ENCODE data around the gene GPATCH8.
"Not testable (repeated sequence)": the region's sequence is repeated elsewhere in the genome, so short reads cannot be mapped to it uniquely, and the experiment has no call there.

Gene GPATCH8

GRCh38 chr17:44374306-44375195, 128.7 kb downstream of the GPATCH8 start:
- no peak for DNase-seq

DNA sequence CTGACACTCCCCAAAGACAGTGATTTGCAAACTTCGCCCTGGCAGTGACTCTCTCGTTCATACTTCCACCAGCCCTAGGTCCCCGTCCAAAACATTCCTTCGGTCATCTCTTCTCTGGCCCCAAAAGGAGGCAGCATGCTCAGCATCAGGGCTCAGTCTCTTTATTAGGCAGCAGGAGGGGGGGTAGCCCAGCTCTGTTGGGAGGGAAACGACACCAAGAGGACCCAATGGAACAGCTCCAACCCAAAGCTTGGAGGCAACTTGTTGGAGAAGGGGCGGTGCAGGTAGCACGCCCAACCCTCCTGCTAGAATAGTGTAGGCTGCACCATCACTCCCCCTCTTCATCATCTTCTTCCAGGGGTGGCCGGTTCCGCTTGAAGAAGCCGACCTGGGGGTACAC, 131.2 kb downstream of the GPATCH8 start:
- no peak for DNase-seq

GRCh38 chr17:44369414-44370023, 133.7 kb downstream of the GPATCH8 start:
- not testable (repeated sequence) for DNase-seq

- DNase-seq = not testable (repeated sequence)
Measured at GRCh38 chr17:44368391-44369243, 134.6 kb downstream of the GPATCH8 start.

DNA sequence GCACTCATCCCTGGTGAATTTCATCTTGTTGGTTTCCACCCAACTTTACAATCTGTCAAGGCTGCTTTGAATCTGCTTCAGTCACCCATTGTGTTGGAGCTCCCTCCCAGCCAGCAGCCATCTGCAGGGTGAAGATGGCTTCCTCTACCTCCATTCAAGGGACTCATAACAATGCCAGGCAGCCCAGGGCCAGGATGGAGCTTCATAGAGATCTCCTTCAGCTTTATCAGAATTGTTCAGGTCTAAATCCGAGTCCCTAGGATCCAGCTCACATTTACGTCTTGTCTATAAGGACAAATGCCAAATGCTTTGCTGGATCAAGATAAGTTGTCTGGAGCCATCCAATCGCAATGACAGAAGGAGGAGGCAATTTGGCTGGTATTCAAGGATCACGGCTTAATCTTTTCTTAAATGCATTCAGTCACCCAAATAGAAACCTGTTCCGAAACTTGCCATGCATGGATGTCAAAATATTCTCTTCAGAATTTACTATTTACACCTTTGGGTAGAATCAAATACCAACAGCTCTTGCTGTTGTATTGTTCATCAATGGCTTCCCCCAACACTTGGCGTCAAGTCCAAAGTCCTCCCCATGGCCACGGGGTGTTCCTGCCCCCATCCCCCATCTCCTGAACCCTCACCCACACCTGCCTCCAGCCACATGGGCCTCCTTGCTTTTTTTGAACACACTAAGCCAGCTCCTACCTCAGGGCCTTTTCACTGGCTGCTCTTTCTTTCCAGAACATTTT, 135.8 kb downstream of the GPATCH8 start:
- DNase-seq = no peak

DNA sequence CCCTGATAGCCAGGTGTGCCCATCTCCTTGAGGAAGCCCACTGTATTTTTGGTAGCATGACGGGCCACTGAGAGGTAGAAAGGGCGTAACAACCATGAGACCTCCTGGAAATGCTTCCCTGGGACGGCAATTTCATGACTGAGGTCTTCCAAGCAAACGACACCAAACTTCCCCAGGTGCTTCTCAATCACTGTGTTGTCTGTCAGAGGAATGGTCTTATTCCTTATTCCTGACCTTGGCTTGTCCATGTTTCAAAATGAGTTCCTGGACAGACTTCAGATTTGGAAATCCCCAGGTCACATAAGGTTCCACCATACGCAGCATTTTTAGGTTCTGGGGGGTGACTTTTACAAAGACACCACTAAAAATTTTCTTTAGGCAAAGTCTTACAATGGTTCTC, 138.2 kb downstream of the GPATCH8 start:
- DNase-seq = not testable (repeated sequence)

DNA sequence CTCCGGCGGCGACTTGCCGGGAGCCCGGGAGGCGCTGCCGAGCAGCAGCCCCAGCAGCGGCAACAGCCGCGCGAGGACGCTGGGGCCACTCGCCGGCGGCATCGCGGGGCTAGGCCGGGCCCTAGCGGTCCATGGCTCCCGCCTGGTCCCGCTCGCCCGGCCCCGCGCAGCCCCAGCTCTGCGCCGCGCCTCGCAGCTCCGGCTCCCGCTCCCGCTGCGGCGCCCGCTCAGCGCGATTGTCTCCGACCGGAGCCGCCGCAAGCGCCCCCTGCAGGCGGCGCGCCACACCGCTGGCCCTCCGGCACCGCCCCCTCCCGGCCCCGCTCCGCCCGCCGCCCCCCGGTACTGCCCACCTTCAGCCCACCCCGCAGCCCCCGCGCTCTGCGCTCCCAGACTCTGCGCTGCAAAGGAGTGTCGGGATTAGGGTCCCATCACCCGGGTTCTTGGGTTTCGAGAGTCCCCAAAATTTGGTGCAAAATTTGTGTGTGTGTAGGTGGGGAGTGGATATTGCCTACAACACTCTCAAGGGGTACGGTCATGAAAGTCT, 139.5 kb downstream of the GPATCH8 start, which contains the start of gene FAM171A2:
FAM171A2 (minus strand) TSS at position 241 of the 547 bp plus-strand sequence; CDS start at position 102, 139 bp downstream.
- DNase-seq = peak; percentile 59

GRCh38 chr17:44362949-44363612, 140.1 kb downstream of the GPATCH8 start:
- no peak for DNase-seq

- no peak for DNase-seq
Measured at GRCh38 chr17:44362459-44362948, 140.7 kb downstream of the GPATCH8 start.

GRCh38 chr17:44361292-44362260, 141.6 kb downstream of the GPATCH8 start:
- no peak for DNase-seq

DNA sequence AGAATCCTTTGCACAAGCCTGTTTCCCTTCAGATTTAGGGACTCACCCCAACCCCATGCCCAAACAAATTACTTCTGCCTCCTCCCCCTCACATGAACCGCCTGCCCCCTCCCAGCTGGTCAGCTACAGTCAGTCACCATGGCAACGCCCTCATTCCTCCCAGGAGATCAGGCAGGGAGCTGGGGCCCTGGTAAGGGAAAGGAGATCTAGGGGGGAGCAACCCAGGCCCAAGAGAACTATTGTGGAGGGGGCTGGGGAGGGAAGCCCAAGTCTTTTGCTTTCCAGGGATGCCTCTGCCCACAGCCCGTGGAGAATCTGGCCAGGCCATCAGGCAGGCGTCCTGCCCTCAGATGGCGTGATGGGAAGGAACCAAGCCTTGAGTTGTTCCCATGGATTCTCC, 142.4 kb downstream of the GPATCH8 start:
- peak; percentile 49 for DNase-seq

DNA sequence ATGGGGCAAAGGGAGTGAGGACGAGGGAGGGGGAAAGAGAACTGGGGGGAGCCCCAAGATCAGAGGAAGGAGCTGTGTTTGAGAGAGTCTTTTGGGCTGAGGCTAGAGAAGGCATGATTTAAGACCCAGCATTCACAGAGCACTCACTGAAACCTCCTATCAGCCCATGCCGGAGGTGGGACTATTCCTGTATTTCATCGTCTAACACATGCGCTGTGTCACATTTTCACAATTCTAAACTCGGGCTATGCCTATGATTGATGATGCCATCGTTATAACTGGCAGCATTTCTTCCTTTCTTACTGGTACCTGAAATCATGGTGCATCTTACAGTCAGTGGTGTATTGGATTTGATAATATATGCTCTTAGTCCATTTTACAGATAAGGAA, 143.1 kb downstream of the GPATCH8 start:
- no peak for DNase-seq

- no peak for DNase-seq
Measured at GRCh38 chr17:44359458-44360143, 143.6 kb downstream of the GPATCH8 start.

GRCh38 chr17:44359006-44359405, 144.2 kb downstream of the GPATCH8 start:
- DNase-seq = no peak

DNA sequence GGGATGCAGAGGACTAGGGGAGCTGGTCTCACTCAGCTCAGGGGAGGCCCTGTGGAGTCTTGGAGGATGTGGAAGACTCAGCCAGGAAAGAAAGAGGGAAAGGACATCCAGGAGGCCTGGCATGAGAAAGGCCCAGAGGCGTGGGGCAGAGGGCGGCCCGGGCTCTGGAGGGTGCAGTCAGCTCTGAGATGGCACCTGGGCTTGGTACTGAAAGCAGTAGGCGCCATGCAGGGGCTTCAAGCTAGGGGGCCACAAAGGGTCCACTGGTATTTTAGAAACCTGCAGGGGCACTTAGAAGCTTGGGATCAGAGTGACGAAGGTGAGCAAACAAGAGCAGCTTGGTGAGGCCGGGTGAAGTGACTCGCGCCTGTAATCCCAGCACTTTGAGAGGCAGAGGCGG, 145.1 kb downstream of the GPATCH8 start:
- DNase-seq = no peak

DNA sequence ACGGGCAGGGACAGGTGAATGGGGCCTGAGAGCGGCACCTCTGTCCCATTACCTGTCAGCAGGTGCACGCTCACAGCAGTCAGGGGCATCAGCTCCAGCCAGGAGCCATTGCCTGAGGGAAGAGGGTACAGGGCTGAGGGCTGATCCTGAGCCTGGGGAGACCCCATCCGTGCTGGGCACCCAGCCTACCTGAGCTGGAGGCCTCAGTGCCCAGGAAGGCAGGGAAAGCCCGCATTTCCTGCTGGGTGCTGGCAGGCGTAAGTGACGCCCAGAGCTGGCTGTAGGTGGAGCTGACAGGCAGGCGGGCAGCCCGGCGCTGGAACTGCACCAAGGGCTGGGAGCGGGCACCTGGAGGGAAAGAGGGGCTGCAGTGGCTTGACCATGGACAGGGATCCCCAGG, 147.0 kb downstream of the GPATCH8 start:
- DNase-seq = no peak

DNA sequence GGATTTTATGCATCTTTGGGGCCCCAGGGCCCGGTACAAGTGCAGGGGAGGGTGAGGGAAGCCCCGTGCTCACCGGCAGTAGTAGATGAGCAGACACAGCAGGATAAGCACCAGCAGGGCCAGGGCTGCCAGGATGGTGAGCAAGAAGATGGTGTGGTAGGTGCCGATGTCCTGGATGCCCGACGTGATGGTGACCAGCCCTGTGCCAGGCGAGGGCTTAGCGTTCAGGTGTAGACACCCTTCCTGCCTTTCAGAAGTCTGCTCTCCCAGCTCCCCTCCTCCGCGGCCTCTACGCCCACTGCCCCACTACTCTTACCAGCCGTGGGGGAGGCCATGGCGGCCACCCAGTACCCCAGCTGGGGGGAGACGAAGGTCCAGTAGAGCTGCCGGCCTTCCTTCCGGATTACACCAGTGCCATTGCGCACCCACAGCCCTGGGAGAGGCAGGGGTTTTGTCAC, 147.5 kb downstream of the GPATCH8 start:
- no peak for DNase-seq

- DNase-seq = no peak
Measured at GRCh38 chr17:44354582-44355561, 148.3 kb downstream of the GPATCH8 start.

All from fibroblast of skin of abdomen (primary cell).